Activated naive CD4-positive, alpha-beta T cell treated with anti-CD3 and anti-CD28 coated beads for 36 hours (primary cell): ENCODE measurements around the gene MAP4K4. TPM values are rescaled to one million over a fixed set of nuclear protein-coding genes. Genes with fewer than 3 reads are reported as not detected.

Experiments used
- CTCF ChIA-PET: fragments of 350-600 bp; sonication (Branson Sonifier 250); formaldehyde crosslinking; loops from one replicate; lab custom pipeline; 2021; ENCODE audit warnings: antibody characterized with exemption; lab: Charles Lee
- DNase-seq: peaks from one replicate; pipeline ENCODE4 v3.0.0-alpha.2; 2020
- H3K27ac Mint-ChIP-seq: one replicate; pipeline ENCODE4 v1.8.0; 2021; ENCODE audit warnings: mild to moderate bottlenecking, mixed read lengths
- H3K27me3 Mint-ChIP-seq: one replicate; pipeline ENCODE4 v1.8.0; 2021; ENCODE audit warnings: low read depth, mixed read lengths
- H3K36me3 Mint-ChIP-seq: one replicate; pipeline ENCODE4 v1.8.0; 2021; ENCODE audit warnings: low read depth, mixed read lengths
- H3K4me1 Mint-ChIP-seq: one replicate; pipeline ENCODE4 v1.8.0; 2021; ENCODE audit warnings: low read depth, mixed read lengths
- H3K4me3 Mint-ChIP-seq: one replicate; pipeline ENCODE4 v1.8.0; 2021; ENCODE audit warnings: mild to moderate bottlenecking, moderate library complexity, mixed read lengths
- H3K9me3 Mint-ChIP-seq: one replicate; pipeline ENCODE4 v1.8.0; 2021; ENCODE audit warnings: mixed read lengths
- intact Hi-C: fragments of 100-400 bp; cut with micrococcal nuclease; formaldehyde crosslinking; loops from one replicate; pipeline ENCODE4 v1.15.1; 2023
- total RNA-seq, 2 experiments: library from RNA; stranded (reverse); gene quantifications; one replicate each; pipeline ENCODE4 v1.2.3, GENCODE V29; 2021

MAP4K4 gene
- total RNA-seq, 2 experiments from 2014 or later, result 126 to 131 TPM

DNA sequence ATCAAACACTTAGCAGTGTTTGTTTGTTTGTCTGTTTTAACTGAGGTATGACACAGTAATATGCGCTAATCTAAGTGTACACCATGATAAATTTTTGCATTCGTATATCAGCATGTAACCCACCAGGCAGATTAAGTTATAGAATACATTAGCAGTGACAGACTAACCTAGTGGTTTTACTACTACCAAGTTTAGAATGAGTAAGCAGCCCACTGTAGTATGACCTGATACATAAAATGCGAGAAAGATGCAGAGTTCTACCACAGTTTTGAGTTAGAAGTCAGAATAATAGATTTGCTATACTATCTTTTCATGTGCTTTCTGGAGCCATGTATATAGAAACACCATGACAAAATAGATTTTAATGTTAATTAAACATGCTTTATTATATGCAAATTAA lies 19.1 kb upstream of the MAP4K4 start:
- CTCF ChIA-PET, result no interaction called here
- no peak for DNase-seq
- H3K4me1 Mint-ChIP-seq, result peaks cover 23% of the 10 kb centered on the region
- no peak overlapping the region for H3K4me3 Mint-ChIP-seq
- H3K27ac Mint-ChIP-seq, result no peak overlapping the region
- intact Hi-C loops, result no loop called here
- no peaks in the 10 kb centered on the region for H3K9me3 Mint-ChIP-seq
- H3K36me3 Mint-ChIP-seq, result no peaks in the 10 kb centered on the region
- H3K27me3 Mint-ChIP-seq, result no peaks in the 10 kb centered on the region

DNA sequence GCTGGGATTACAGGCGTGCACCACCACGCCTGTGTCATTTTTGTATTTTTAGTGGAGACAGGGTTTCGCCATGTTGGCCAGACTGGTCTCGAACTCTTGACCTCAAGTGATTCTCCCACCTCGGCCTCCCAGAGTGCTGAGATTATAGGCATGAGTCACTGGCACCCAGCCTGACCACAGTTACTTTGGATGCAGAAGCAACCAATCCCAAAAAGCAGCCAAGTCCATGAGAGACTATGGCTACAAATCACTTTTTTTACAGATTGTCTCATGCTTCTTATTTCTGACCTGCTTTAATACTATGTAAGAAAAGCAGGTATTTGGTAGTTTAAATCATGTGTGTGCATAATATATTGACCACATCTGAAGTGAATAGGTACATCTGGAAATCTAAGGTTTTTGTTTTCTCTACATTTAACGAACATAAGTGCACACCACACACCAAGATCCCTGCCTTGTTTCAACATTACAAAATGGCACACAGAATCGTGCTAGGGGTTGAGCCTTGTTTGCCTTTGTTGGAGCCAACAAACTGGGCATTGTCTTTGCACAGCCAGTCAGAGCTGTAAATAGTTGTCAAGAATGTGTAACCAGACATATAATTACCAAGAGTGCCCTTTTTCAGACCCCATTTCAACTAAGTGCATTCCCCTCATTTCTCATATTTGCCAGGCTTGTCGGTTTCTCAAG lies 18.3 kb upstream of the MAP4K4 start:
- Mint-ChIP-seq H3K4me1 (peaks cover 23% of the 10 kb centered on the region), H3K36me3 (no peaks in the 10 kb centered on the region), H3K27ac (no peak overlapping the region), H3K27me3 (no peaks in the 10 kb centered on the region), H3K4me3 (no peak overlapping the region), H3K9me3 (no peaks in the 10 kb centered on the region)
- intact Hi-C loops, result no loop called here
- DNase-seq, result no peak
- CTCF ChIA-PET, result no interaction called here

DNA sequence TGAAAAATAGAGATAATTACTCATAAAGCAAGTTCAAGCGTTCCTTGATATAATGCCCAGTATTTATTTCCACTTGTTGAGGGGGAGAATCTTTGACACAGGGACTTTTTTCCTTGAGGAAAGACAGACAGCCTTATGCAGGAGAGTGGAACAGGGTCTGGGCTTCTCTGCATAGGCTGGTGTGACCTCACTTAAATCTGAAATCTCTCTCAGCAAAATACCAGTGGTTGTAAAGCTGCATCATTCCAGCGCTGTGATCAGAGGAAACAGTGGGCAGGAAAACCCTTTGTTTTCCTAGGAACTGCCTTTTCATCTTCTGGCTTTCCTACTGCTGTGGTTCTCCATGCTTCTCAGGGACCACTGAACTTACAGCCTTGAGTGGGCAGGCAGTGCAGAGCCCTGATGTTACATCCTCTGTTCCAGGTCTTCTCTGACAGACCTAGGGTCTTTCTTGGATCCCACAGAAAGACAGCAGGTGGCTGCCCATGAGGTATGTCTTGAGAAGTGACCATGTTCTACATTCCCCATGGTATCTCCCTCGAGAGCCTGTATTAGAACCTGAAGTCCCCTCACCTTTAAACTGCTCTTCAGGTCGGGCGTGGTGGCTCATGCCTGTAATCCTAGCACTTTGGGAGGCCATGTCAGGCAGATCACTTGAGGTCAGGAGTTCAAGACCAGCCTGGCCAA lies 17.6 kb upstream of the MAP4K4 start:
- CTCF ChIA-PET, result no interaction called here
- H3K4me3 Mint-ChIP-seq, result no peak overlapping the region
- intact Hi-C loops, result no loop called here
- H3K36me3 Mint-ChIP-seq, result no peaks in the 10 kb centered on the region
- no peak for DNase-seq
- no peaks in the 10 kb centered on the region for H3K27me3 Mint-ChIP-seq
- H3K27ac Mint-ChIP-seq, result no peak overlapping the region
- H3K4me1 Mint-ChIP-seq, result peaks cover 18% of the 10 kb centered on the region
- H3K9me3 Mint-ChIP-seq, result no peaks in the 10 kb centered on the region

DNA sequence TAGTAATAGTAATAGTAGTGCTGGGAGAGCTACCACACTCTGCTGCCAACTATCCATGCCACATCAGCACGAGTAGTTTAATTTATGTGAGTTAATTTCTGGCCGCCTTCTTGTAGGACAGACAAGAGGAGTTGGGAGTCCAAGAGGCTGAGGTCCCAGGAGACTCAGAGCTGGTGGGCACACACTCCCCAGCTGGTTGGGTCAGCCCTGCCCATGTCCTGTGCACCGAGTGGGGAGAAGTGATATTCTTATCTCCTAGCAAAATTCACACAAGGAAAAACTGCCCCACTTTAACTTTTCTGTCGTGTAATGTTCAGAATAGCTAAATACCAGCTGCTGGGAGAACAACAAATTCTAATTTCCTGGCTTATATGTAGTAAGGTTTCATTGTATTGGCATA lies 15.2 kb upstream of the MAP4K4 start:
- Mint-ChIP-seq H3K27me3 (no peaks in the 10 kb centered on the region), H3K36me3 (no peaks in the 10 kb centered on the region), H3K4me1 (peaks cover 3% of the 10 kb centered on the region), H3K9me3 (no peaks in the 10 kb centered on the region), H3K4me3 (no peak overlapping the region), H3K27ac (no peak overlapping the region)
- intact Hi-C loops, result no loop called here
- CTCF ChIA-PET, result interaction anchor here (1.3 kb wide), 1 partner anchor 149 kb away, joined by 4 read pairs; no protein-coding TSS in a partner anchor
- no peak for DNase-seq

DNA sequence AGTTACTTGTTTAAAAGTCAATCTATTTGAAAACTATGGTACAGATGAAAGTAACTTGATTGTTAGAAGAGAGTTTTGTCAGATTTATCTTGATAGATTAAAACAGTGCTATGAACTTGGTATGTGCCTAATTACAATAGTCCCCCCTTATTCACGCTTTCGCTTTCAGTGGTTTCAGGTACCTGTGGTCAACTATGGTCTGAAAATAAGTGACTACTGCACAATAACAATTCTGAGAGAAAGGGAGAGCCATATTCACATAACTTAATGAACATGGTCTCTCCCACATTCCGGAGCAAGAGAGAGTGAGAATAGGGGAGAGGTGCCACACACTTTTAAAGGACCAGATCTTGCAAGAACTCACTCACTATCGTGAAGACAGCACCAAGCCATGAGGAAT lies 13.2 kb upstream of the MAP4K4 start:
- intact Hi-C loops, result no loop called here
- Mint-ChIP-seq H3K9me3 (no peaks in the 10 kb centered on the region), H3K4me1 (peaks cover 2% of the 10 kb centered on the region), H3K27me3 (no peaks in the 10 kb centered on the region), H3K36me3 (no peaks in the 10 kb centered on the region), H3K4me3 (no peak overlapping the region), H3K27ac (no peak overlapping the region)
- no peak for DNase-seq
- CTCF ChIA-PET, result no interaction called here

DNA sequence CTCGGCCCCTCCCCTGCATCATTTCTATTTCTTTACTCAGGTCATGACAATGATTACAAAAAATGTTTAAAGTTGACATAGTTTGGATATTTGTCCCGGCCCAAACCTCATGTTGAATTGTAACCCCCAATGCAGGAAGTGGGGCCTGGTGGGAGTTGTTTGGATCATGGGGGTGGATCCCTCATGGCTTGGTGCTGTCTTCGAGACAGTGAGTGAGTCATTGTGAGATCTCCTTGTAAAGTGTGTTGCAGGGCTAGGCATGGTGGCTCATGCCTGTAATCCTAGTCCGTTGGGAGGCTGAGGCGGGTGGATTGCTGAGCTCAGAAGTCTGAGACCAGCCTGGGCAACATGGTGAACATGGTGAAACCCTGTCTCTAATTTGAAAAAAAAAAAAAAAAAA lies 9.2 kb upstream of the MAP4K4 start:
- Mint-ChIP-seq H3K27ac (no peak overlapping the region), H3K9me3 (peaks cover 1% of the 10 kb centered on the region), H3K4me3 (no peak overlapping the region), H3K4me1 (peaks cover 20% of the 10 kb centered on the region), H3K27me3 (no peaks in the 10 kb centered on the region), H3K36me3 (no peaks in the 10 kb centered on the region)
- intact Hi-C loops, result no loop called here
- no peak for DNase-seq
- CTCF ChIA-PET, result no interaction called here

DNA sequence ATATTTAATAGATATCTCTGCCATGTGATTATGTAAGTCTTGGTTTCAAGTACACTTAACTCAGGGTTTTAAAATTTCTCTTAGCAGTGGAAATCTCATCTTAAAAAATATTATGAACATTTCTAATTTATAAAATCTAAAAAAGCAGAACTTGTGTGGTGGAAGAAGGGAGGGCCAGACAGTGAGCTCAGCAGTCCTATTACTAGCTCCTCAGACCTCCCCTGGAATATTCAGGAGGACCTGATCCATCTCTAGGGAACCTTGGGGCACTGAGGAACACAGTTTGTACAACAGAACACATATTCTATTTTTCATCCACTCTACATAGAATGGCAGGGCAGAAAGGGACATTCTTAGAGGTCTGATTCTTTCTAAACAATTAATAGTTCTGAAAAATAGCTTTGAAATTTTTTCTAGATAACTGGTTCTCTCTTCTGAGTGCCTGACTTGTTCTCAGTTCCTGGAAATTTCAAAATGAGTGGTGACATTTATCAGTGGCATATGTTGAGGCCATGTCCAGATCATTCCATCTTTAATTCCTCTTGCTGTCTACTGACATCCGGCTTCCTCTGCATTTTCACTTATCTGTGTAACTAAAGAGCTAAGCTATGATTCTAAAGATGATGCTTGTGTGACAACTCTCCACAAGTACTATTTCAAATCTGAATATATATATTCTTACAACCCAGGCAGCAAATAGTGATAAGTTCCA lies 8.2 kb upstream of the MAP4K4 start:
- CTCF ChIA-PET, result no interaction called here
- Mint-ChIP-seq H3K36me3 (no peaks in the 10 kb centered on the region), H3K4me1 (peaks cover 24% of the 10 kb centered on the region), H3K27ac (no peak overlapping the region), H3K27me3 (no peaks in the 10 kb centered on the region), H3K9me3 (peaks cover 1% of the 10 kb centered on the region), H3K4me3 (no peak overlapping the region)
- intact Hi-C loops, result no loop called here
- DNase-seq, result no peak

DNA sequence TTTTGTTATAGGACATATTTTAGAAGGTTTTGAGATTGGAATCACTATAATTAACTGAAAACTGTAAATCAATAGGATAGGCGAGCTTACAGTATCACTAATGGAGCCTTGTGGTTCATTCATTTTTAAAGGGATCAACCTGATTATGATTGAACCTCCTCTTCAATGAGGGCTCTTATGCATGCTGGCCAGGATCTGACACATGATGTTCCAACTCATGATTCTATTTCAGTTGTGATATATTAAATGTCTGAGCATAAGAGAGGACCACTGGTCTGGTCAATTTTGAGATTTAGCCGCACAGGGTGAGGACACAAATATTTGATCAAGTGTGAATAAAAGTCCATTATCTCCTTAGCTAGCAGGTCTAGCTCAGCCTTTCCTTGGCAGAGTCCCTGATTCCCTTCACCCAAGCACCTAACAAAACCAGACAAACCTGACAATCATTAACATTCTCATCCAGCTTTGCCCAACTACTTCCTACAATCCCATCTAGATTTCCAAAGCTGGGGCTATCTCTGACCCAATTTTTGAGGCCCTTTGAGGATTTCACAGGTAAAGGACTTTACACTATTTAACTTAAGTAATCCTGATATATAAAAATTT lies 6.9 kb upstream of the MAP4K4 start:
- Mint-ChIP-seq H3K4me1 (peaks cover 24% of the 10 kb centered on the region), H3K27me3 (no peaks in the 10 kb centered on the region), H3K36me3 (no peaks in the 10 kb centered on the region), H3K27ac (no peak overlapping the region), H3K4me3 (no peak overlapping the region), H3K9me3 (peaks cover 3% of the 10 kb centered on the region)
- no peak for DNase-seq
- intact Hi-C loops, result no loop called here
- CTCF ChIA-PET, result no interaction called here

DNA sequence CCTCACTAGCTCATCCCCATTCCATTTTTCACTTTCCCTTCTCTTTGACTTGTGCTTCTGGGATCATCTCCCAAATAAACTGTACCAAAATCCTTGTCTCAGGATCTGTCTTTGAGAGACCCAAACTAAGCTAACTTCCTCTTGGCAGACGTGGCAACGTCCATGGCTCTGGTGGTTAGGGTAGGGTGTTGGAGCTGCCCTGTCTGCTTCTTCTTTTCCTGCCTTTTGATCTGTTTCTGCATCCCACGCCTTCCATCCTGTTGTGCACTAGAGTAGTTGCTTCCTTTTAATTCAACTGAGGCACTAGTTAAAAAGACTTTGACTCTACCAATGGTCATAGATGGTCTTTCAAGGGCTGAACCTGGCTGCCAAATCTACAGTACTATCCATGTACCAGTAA lies 5.5 kb upstream of the MAP4K4 start:
- peak overlapping the region; percentile 65 for H3K27ac Mint-ChIP-seq
- peaks cover 3% of the 10 kb centered on the region for H3K9me3 Mint-ChIP-seq
- intact Hi-C loops, result no loop called here
- peaks cover 28% of the 10 kb centered on the region for H3K4me1 Mint-ChIP-seq
- no peaks in the 10 kb centered on the region for H3K36me3 Mint-ChIP-seq
- H3K27me3 Mint-ChIP-seq, result no peaks in the 10 kb centered on the region
- CTCF ChIA-PET, result interaction anchor here (0.6 to 1.0 kb wide), 5 partner anchors 26 to 350 kb away, joined by 3 to 5 read pairs (median 3); no protein-coding TSS in a partner anchor
- no peak overlapping the region for H3K4me3 Mint-ChIP-seq
- DNase-seq, result peak; percentile 28

DNA sequence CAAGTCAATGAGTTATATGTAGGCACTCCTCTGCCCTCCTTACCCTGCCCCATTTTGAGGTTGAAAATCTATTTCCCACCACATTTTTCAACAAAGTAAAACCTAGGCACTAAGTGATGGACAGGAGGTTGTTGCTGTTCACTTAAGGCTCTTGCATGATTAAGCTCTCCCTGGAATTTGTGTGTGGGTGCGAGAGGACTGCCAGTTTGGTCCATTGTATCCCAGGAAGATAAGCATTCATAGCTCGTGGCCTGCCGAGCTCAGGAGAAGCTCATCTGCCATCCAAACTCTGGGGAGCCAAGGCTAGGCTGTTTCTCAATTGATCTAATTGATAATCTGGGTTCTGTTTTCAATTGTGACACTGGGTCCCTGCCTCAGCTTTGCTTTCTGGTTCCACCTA lies 4.7 kb upstream of the MAP4K4 start:
- DNase-seq, result no peak
- intact Hi-C loops, result no loop called here
- H3K36me3 Mint-ChIP-seq, result no peaks in the 10 kb centered on the region
- CTCF ChIA-PET, result interaction anchor here (1.0 kb wide), 2 partner anchors 29 to 33 kb away, joined by 3 read pairs; no protein-coding TSS in a partner anchor
- peaks cover 3% of the 10 kb centered on the region for H3K9me3 Mint-ChIP-seq
- no peak overlapping the region for H3K4me3 Mint-ChIP-seq
- H3K27ac Mint-ChIP-seq, result no peak overlapping the region
- peaks cover 28% of the 10 kb centered on the region for H3K4me1 Mint-ChIP-seq
- no peaks in the 10 kb centered on the region for H3K27me3 Mint-ChIP-seq

DNA sequence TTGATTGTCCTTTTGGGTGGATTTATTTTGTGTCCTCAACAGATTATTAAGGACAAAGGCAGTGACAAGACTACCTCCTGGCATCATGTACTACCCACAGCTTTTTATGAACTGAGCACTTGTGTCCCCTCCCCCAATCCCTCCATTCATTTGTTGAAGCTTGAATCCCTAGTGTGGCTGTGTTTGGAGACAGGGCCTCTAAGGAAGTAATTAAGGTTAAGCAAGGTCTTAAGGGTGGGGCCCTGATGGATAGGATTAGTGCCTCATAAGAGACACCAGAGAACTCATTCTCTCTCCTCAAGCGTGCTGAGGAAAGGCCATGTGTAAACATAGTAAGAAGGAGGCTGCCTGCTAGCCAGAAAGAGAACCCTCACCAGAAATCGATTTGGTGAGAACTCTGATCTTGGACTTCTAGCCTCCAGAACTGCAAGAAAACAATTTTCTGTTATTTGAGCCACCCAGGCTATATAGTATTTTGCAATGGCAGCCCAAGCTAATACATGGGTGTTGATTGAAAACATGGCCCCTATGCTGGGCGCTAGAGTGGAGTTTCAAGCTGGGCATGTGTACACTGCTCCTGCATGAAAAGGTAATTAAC lies 3.4 kb upstream of the MAP4K4 start:
- CTCF ChIA-PET, result interaction anchor here (1.1 kb wide), 1 partner anchor 43 kb away, joined by 3 read pairs; no protein-coding TSS in a partner anchor
- Mint-ChIP-seq H3K27me3 (no peaks in the 10 kb centered on the region), H3K9me3 (peaks cover 3% of the 10 kb centered on the region), H3K36me3 (no peaks in the 10 kb centered on the region), H3K4me3 (no peak overlapping the region), H3K4me1 (peaks cover 28% of the 10 kb centered on the region), H3K27ac (no peak overlapping the region)
- intact Hi-C loops, result no loop called here
- no peak for DNase-seq
